Right hindlimb (tissue), 1 donor: ENCODE results near the gene PFAS.

ENCODE experiments used
- DNase-seq: peaks from one replicate; pipeline ENCODE4 v3.0.0-alpha.2; 2018

The PFAS gene

DNA sequence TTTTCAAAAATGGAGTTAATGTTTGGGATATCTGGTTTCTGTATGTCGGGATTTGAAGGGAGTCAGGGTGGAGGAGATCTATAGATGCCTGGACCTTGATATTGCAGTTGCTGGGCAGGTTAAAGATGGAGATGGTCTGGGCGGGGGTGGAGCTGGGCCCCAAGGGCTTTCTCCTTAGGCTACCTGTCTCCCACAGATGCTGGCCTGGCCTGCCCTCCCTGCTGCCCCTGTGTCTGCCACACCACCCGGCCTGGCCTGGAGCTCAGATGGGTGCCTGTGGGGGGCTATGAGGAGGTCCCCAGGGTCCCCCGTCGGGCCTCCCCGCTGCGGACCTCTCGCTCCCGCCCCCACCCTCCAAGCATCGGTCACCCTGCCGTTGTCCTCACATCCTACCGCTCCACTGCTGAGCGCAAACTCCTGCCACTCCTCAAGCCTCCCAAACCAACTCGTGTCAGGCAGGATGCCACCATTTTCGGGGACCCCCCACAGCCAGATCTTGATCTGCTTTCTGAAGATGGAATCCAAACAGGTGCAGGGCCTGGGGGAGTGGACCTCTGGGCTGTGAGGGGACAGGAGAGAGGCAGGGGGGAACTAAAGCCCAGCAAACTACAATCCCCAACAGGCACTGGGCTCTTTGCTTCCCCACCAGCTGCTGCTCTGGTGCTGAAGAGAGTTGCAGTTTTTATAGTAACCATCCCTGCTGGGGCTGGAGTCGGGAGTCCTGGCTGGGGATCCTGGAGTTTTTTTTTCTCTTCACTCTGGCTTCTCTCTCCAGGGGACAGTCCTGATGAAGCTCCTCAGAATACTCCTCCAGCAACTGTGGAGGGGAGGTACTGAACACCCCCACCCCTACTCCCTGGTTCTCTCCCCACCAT, 63.9 kb downstream of the PFAS start:
- DNase-seq: no peak

DNA sequence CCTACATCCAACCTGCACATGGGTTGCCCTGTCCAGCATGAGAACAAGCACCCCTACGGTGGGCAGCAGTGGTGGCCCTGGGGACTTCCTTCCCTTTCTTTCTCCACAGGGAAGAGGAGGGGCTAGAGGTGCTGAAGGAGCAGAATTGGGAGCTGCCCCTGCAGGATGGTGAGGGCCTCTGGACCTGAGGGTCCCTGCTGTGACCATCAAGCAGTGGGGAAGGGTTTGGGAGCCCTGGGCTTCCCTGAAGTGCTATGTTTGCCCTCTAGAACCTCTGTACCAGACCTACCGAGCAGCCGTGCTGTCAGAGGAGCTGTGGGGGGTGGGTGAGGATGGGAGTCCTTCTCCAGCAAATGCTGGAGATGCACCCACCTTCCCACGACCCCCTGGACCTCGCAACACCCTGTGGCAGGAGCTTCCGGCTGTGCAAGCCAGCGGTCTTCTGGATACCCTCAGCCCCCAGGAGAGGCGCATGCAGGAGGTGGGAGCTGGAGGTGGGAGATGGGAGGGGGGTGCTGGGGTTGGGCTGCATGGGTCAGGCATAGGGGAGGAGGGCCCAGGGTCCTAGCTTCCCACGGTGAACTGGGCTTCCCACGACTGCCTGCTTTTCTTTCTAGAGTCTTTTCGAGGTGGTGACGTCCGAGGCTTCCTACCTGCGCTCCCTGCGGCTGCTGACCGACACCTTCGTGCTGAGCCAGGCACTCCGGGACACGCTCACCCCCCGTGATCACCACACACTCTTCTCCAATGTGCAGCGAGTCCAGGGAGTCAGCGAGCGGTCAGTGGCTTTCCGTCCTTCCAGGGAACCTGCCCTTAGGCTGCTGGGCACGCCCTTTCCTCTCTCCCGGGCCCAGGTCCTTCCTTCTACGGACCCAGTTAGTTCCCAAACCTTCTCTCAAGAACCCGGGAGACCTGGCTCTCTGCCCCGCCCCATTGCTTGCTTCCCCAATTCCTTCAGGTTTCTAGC, 66.0 kb downstream of the PFAS start:
- DNase-seq: no peak

DNA sequence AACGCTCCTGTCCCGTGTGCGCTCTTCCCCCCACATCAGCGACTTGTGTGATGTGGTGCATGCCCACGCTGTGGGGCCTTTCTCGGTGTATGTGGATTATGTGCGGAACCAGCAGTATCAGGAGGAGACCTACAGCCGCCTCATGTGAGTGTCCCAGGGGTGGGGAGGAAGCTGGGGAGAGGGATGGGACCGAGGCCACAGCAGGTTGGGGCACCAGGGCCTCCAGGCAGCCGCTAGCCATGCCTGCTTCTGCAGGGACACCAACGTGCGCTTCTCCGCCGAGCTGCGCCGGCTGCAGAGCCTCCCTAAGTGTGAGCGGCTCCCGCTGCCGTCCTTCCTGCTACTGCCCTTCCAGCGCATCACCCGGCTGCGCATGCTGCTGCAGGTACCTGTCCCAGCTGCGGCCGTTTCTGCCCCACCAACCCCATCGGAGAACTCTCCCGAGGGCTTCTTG, 66.7 kb downstream of the PFAS start:
- DNase-seq: no peak

DNA sequence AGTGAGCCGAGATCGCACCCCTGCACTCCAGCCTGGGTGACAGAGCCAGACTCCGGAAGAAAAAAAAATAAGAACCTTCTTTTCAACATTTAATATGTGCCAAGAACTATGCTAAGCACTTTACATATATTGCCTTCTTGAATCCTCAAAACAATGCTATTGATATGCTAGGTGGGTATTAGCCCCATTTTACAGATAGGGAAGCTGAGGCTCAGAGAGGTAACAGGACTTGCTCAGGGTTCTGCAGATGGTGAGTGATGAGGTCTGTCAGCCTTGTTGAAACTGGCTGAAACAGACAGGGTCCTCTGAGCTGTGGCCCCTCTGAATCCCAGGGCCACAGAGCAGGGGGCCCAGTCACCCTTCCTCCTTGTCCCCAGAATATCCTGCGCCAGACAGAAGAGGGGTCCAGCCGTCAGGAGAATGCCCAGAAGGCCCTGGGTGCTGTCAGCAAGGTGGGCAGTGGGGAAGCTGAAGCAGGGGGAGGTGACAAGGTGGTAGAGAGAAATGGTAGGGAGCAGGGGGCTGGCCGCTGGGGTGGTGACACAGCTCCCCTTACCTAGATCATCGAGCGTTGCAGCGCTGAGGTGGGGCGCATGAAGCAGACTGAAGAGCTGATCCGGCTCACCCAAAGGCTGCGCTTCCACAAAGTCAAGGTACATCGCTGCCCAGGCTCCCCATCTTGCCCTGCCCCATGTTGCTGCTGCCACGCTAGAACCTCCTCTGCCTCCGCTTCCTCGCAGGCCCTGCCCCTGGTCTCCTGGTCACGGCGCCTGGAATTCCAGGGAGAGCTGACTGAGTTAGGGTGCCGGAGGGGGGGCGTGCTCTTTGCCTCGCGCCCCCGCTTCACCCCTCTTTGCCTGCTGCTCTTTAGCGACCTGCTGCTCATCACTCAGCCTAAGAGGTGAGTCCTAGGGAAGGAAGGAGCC, 69.2 kb downstream of the PFAS start:
- no peak for DNase-seq
